Measurements from ENCODE around the gene EED. TPM values are rescaled to one million over a fixed set of nuclear protein-coding genes. Genes with fewer than 3 reads are reported as not detected.

EED gene
- total and polyA plus RNA-seq, 8 donors: 5.1 to 14.0 (median 8.9) TPM

- ATAC-seq (peak; percentile 15 to 39 (median 23)), FAIRE-seq (no peak), DNase-seq (peak in 4 of 6 donors; percentile 13 to 26 (median 20))
- Histone ChIP-seq H3K4me1 (peaks cover 0 to 29% (median 12%) of the 10 kb centered on the region in 3 donors), H3K27me3 (no peaks in the 10 kb centered on the region), H3K36me3 (no peaks in the 10 kb centered on the region), H3K9me3 (no peaks in the 10 kb centered on the region), H3K27ac (peak overlapping the region; percentile 96 to 99 (median 98)), H3K4me3 (peak overlapping the region; percentile 59 to 86 (median 70))
- 0 to 1% methylated on average over 38 of the region's 38 CpGs for WGBS, 2 donors
- no peak for TF ChIP-seq CTCF (IDR thresholded peaks at IDR 0.05)
- intact Hi-C loops (cut with DNase I): no loop called here
Measured at GRCh38 chr11:86245369-86246292, 1.1 kb downstream of the EED start.

- intact Hi-C loops (cut with DNase I): no loop called here
- Histone ChIP-seq H3K4me3 (peak overlapping the region in 3 of 4 donors; percentile 59 to 86 (median 80)), H3K27me3 (no peaks in the 10 kb centered on the region), H3K9me3 (no peaks in the 10 kb centered on the region), H3K27ac (no peak overlapping the region), H3K36me3 (no peaks in the 10 kb centered on the region), H3K4me1 (peaks cover 0 to 29% (median 12%) of the 10 kb centered on the region in 3 donors)
- 59 to 67% methylated on average over 5 of the region's 5 CpGs for WGBS, 2 donors
- FAIRE-seq: no peak
- no peak for TF ChIP-seq CTCF (IDR thresholded peaks at IDR 0.05)
- no peak for ATAC-seq
- DNase-seq: no peak
Measured at GRCh38 chr11:86246293-86246675, 1.7 kb downstream of the EED start.

DNA sequence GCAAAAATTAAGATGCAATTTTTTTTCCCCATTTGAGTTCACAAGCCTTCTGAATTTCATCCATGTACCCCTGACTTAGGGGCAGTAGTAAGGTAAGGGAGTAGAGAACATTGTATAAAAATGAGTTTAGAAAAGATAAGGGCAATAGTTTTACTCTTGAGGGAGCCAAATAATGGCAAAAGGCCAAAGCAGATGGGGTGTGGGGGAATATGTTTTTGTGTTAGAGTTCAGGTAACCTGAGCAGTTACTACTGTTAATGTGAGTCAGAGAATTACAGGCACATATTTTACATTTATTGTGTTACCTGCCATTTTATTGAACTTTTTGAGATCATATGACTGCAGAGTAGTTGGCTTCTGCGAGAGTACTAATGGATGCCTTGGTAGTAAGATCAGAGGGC lies 3.1 kb downstream of the EED start:
- Histone ChIP-seq H3K27ac (no peak overlapping the region), H3K27me3 (no peaks in the 10 kb centered on the region), H3K4me1 (peaks cover 0 to 32% (median 12%) of the 10 kb centered on the region in 3 donors), H3K4me3 (no peak overlapping the region), H3K9me3 (no peaks in the 10 kb centered on the region), H3K36me3 (no peaks in the 10 kb centered on the region)
- no peak for ATAC-seq
- DNase-seq: no peak
- TF ChIP-seq CTCF (IDR thresholded peaks at IDR 0.05): no peak
- FAIRE-seq: no peak
- WGBS, 2 donors: 77 to 86% methylated on average over 1 of the region's 1 CpG
- intact Hi-C loops (cut with DNase I): no loop called here

DNA sequence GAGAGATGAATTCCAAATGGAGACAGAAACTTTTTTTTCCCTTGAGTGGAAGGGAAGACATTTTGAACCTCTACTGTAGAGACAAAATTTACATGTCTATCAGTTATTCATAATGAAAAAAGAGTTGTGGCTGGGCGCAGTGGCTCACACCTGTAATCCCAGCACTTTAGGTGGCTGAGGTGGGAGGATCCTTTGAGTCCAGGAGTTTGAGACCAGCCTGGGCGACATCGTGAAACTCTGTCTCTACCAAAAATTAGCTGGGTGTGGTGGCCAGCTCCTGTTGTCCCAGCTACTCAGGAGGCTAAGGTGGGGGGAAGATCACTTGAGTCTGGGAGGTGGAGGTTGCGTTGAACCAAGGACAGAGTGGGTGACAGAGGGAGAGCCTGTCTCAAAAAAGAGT lies 4.1 kb downstream of the EED start:
- DNase-seq (no peak), ATAC-seq (no peak), FAIRE-seq (no peak)
- no peak overlapping the region for H3K27ac ChIP-seq
- H3K9me3 ChIP-seq: no peaks in the 10 kb centered on the region
- no peaks in the 10 kb centered on the region for H3K27me3 ChIP-seq
- H3K36me3 ChIP-seq: no peaks in the 10 kb centered on the region
- 92 to 93% methylated on average over 4 of the region's 4 CpGs for WGBS, 2 donors
- H3K4me3 ChIP-seq: no peak overlapping the region
- intact Hi-C loops (cut with DNase I): no loop called here
- peaks cover 0 to 30% (median 12%) of the 10 kb centered on the region in 3 donors for H3K4me1 ChIP-seq
- TF ChIP-seq CTCF (IDR thresholded peaks at IDR 0.05): no peak
